NCI-H524 (cell line): ENCODE results near the gene HLCS.

Experiments
- DNase-seq, 2 experiments: peaks; one replicate each; lab custom pipeline; 2025; lab: John Stamatoyannopoulos, UW

Gene HLCS

GRCh38 chr21:36883532-36884486 lies 82.7 kb downstream of the HLCS start:
- DNase-seq = no peak

- DNase-seq = no peak
These were observed 83.7 kb downstream of the HLCS start for GRCh38 chr21:36882776-36883175.

- DNase-seq = no peak
These were observed 85.2 kb downstream of the HLCS start for GRCh38 chr21:36881228-36881627.

GRCh38 chr21:36879827-36880226 lies 86.6 kb downstream of the HLCS start:
- no peak for DNase-seq

- no peak for DNase-seq
These were observed 88.7 kb downstream of the HLCS start for GRCh38 chr21:36877741-36878140.

GRCh38 chr21:36874665-36875064 lies 91.8 kb downstream of the HLCS start:
- DNase-seq = no peak

GRCh38 chr21:36873513-36873912 lies 93.0 kb downstream of the HLCS start:
- no peak for DNase-seq

DNA sequence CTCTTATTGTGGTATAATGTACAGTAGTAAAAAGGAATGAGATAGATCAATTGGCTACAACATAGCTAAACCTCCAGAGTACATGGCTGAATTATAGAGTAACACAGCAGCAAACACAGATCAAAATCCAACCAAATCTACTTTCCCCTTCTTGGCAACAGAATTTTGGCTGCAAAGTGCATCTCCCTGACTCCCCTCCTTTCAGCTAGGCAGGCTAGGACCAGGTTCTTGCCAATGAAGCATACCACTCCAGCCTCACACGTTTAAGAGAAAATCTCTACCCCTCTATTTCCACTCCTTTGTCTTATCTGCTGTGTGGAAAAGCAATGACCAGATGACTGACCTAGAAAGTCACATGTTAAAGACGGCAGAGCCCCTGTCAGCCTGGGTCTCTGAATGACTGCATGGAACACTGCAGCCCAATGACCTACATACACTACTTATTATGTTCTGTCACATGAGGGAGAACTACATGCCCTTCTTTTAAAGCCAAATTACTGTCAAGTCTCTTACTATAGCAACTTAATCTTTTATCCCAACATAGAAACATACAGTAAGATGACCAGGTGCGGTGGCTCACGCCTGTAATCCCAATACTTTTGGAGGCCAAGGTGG lies 99.1 kb downstream of the HLCS start:
- no peak for DNase-seq

GRCh38 chr21:36866419-36866818 lies 100.0 kb downstream of the HLCS start:
- DNase-seq = no peak

GRCh38 chr21:36864974-36865373 lies 101.5 kb downstream of the HLCS start:
- DNase-seq = no peak

- no peak for DNase-seq
These were observed 103.2 kb downstream of the HLCS start for GRCh38 chr21:36863260-36863659.

DNA sequence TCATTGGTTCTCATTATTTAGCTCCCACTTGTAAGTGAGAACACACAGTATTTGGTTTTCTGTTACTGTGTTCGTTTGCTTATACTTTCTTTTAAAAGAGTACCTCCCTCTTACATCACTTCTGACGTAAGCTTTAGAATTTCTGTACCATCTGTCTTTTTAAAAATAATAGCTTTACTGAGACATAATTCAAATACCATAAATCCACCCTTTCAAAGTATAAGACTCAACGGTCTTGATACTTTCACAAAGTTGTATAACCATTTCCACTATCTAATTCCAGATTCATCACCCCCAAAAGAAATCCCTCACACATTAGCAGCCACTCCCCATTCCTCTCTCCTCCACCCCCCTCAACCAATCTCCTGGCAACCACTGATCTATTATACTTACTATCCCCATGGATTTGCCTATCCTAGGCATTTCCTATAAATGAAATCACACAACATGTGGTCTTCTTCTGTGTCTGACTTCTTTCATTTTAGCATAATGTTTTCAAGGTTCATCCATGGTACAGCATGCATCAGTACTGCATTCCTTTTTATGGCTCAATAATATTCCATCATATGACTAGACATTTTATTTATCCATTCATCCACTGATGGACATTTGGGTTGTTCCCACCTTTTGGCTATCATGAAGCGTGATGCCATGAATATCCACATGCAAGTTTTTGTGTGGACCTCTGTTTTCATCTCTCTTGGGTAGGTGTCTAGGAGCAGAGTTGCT lies 104.7 kb downstream of the HLCS start:
- DNase-seq = no peak

GRCh38 chr21:36860736-36861594 lies 105.5 kb downstream of the HLCS start:
- DNase-seq = no peak

- DNase-seq = no peak
These were observed 106.5 kb downstream of the HLCS start for GRCh38 chr21:36859744-36860501.

- DNase-seq = no peak
These were observed 108.0 kb downstream of the HLCS start for GRCh38 chr21:36858320-36858957.

GRCh38 chr21:36856643-36857042 lies 109.8 kb downstream of the HLCS start:
- DNase-seq = no peak

- peak; percentile 11 to 61 for DNase-seq
These were observed 112.1 kb downstream of the HLCS start for GRCh38 chr21:36854391-36854790.

DNA sequence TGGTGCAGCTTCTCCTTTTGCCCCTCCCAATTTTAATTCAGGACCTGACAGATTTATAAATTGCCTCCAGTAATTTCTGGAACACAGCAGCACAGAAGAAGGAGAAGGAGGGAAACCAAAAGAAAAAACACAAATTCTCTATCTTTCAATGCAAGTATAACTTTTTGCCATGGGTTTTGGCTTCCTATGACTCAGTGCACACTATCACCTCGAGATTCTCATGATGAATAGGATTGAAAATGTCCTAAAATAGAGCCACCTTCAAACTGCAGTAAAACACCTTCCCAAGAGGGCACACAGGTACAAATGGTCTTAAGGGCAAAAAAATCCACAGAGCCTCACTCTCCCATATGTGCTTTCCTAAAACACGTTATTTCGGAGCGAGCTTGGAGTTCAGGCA lies 113.6 kb downstream of the HLCS start:
- DNase-seq = no peak

DNA sequence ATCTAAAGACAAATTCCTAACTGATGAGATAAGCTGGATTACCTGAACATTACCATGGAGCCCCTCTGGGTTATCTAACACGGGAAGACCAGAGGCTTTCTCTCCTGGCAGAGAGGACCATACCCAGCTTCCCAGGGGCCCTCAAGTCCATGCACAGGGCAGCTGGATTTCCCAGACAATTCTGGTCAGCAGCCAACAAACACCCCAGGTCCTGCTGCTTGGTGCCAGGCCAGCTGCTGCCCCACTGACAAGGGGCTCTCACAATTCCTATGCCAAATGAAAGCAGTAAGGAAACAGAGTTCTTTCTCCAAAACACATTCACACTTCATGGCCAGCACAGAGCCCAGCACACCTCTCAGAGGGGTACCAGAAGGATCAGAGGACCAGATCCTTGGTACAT lies 114.2 kb downstream of the HLCS start:
- DNase-seq = peak in 1 of 2 experiments; percentile 8

GRCh38 chr21:36851121-36851520 lies 115.3 kb downstream of the HLCS start:
- DNase-seq = no peak
